TTC549 (cell line): ENCODE data around the gene SEC24C.
A peak's percentile ranks its signal among the peaks of the same experiment; 100 is the strongest.
"Not testable (repeated sequence)": the region's sequence is repeated elsewhere in the genome, so short reads cannot be mapped to it uniquely, and the experiment has no call there.

ENCODE experiments used
- FAIRE-seq: peaks from 2 replicates; lab custom pipeline; 2012; peaks lifted over from hg19 to GRCh38; lab: Jason Lieb, UNC

SEC24C gene

GRCh38 chr10:73773152-73773879, 29.1 kb downstream of the SEC24C start:
- FAIRE-seq = no peak

DNA sequence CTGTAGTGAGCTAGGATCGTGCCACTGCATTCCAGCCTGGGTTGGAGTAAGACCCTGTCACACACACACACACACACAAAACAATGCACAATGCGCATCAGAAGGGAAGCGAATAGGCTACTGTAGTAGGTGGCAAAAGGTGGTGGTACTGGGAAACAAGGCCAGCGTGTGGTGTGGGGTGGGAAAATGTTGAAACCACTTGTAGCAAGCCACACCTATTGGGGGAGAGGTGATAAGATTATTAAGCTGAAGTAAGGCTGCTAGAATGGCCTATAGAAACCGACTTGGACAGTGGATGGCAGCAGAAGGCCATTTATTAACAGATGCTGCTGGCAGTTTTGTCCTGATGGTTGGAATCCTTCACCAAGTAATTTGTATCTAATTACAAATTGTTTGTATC, 30.5 kb downstream of the SEC24C start:
- no peak for FAIRE-seq

GRCh38 chr10:73779018-73779417, 34.8 kb downstream of the SEC24C start:
- FAIRE-seq = no peak

DNA sequence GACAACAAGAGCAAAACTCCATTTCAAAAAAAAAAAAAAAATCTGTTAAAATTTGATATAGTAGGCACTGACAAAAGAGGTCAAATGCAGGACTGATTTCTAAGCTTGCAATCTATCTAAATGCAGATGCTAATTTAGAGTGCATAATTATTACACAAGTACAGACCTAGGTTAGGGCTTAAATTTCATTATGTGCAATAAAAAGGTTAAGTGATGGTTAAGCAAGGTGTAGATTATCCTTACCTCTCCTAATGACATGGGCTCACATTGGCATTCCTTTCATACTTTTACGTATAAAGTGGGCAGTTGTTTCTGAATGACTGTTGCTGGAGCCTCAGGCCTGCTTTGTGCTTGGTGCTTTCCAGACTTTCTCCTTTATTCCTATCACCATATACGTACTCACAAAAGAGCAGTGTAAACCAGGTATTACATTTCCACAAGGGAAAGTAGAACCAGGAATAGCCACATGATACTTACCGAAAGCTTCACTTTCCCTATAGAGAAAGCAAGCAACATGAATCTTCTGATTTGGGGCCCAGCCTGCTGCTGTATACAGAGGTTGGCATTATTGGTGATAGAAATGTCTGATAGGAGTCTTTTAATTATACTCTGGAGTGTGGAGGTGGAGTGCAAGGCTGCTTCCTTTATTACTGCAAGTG, 35.5 kb downstream of the SEC24C start:
- no peak for FAIRE-seq

- FAIRE-seq = no peak
These were observed 36.1 kb downstream of the SEC24C start for GRCh38 chr10:73780301-73780700.

GRCh38 chr10:73780966-73781365, 36.8 kb downstream of the SEC24C start:
- no peak for FAIRE-seq

GRCh38 chr10:73781548-73781878, 37.3 kb downstream of the SEC24C start:
- no peak for FAIRE-seq

DNA sequence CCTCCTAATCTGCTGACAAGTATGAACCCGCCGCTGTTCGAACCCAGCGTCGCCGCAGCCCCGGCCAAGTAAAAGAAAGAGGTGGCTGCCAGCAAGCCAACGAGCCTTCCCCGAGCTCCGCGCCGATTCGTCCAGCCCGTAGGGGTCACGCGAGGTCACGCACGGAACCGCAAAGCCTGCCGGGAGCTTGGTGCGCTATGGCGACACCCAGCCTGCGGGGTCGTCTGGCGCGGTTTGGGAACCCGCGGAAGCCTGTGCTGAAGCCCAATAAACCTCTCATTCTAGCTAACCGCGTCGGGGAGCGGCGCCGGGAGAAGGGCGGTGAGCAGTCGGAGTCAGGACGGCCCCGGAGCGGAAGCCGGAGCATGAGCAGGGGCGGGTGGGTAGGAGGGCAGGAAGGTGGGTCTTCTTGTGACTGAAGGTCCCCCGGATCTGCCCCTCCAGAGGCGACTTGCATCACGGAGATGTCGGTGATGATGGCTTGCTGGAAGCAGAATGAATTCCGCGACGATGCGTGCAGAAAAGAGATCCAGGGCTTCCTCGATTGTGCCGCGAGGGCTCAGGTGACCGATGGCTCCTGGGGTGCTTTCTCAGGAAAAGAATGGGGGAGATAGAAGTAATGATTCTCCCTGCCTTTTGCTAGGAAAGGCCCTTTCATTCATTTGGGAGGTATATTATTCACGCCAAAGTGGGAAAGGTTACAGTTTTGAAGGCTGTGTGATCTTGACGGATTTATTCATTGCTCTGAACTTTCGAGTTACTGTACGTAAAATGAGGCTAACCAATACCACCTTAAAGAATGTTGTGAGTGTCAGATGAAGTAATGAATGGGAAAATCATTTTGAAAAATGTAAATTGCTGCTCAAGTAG, 37.9 kb downstream of the SEC24C start, which contains the start of gene CHCHD1:
TSS of gene CHCHD1 (plus strand) at position 170 of the 870 bp plus-strand sequence. CDS start at position 198, 28 bp downstream.
- FAIRE-seq = no peak

GRCh38 chr10:73782749-73783085, 38.5 kb downstream of the SEC24C start:
- no peak for FAIRE-seq

DNA sequence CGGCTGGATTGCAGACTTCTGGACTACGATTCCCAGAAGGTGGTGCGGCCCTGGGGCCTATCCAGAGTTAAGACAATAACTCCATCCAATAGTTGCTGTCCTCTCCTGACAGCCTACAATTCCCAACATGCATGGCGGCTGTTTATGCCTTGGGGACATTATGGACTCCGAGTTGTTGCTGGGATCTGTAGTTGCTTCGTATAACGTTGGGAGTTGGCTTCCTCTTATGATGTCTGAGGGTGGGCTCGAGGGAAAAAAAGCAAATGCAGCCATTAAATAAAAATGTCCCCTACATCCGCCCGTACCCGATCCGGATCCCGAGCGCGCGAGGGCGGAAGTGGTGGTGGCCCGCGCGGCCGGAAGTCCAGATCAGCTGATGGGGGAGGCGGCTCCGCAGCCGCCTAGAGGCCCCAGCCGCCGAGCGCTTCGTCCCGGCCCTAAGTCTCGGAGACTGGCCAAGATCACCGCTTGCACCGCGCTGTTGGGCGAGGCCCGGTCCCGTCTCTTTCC, 41.1 kb downstream of the SEC24C start, which contains the start of gene ZSWIM8:
TSS of gene ZSWIM8 (plus strand) at position 396 of the 510 bp plus-strand sequence. CDS start 273 bp downstream, outside the sequence.
- peak; percentile 95 for FAIRE-seq

DNA sequence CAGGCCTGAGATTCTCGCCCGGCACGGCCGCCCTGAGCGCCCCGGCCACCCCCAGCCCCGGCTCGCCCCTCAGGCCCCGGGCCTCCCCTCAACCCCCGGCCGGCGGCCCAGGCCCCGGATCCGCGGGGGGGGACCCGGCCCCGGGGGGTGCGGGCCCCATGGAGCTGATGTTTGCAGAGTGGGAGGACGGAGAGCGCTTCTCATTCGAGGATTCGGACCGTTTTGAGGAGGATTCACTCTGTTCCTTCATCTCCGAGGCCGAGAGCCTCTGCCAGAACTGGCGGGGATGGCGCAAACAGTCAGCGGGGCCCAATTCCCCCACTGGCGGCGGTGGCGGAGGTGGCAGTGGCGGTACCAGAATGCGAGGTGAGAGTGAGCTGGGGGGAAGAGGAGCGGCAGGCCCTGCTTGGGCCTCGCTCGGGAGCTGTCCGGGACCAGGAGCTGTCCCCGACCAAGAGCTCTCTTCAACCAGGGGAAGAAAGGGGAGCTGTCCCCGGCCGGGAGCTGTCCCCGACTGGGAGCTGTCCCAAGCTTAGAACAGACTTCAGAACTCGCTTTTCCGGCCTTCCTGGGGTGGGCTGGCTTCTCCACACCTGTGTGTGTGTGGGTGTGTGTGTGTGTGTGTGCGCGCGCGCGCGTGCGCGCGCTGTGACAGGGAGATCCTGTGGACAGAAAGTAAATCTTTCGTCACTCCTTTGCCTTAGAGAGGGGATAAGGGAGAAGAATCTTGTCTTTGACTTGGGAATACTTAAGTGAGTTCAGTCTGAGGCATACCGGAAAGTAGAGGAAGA, 41.7 kb downstream of the SEC24C start:
- FAIRE-seq = no peak

DNA sequence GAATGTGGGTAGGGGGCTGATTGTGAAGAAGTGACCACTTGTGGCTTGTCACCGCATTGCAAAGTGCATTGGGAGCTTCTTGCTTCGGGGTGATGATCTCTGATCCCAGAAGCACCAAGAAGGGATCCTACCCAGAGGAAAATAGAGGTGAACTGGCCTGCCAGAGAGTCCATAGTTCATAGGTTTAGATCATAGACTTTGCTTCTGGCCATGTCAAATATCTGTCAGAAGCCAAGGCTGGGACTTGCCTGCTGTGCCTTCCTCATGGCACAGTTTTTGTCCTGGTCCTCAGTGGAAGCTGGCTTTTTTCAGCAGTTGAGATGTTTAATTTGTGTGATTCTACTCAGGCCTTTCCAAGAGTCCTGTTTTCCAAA, 42.3 kb downstream of the SEC24C start:
- no peak for FAIRE-seq

DNA sequence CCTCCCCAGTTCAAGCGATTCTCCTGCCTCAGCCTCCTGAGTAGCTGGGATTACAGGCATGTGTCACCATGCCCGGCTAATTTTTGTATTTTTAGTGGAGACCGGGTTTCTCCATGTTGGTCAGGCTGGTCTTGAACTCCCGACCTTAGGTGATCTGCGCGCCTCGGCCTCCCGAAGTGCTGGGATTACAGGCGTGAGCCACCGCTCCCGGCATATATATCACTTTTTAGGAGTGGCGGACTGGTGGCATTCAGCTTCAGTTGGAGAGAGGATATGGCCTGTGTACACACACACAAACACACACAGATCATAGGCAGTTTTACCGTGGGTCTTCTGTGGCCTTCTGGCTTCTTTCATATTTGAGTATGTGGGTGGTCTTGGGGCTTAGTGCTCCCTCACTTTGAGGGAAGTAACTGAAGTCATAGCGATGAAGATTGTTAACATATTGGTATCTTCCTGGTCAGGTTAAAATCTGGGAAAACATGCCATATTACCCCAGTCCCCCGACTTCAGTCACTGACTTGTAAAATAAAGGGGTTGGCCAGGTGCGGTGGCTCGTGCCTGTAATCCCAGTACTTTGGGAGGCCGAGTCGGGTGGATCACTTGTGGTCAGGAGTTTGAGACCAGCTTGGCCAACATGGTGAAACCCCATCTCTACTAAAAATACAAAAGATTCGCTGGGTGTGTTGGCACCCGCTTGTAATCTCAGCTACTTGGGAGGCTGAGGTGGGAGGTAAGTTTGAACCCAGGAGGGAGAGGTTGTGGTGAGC, 43.0 kb downstream of the SEC24C start:
- FAIRE-seq = not testable (repeated sequence)

DNA sequence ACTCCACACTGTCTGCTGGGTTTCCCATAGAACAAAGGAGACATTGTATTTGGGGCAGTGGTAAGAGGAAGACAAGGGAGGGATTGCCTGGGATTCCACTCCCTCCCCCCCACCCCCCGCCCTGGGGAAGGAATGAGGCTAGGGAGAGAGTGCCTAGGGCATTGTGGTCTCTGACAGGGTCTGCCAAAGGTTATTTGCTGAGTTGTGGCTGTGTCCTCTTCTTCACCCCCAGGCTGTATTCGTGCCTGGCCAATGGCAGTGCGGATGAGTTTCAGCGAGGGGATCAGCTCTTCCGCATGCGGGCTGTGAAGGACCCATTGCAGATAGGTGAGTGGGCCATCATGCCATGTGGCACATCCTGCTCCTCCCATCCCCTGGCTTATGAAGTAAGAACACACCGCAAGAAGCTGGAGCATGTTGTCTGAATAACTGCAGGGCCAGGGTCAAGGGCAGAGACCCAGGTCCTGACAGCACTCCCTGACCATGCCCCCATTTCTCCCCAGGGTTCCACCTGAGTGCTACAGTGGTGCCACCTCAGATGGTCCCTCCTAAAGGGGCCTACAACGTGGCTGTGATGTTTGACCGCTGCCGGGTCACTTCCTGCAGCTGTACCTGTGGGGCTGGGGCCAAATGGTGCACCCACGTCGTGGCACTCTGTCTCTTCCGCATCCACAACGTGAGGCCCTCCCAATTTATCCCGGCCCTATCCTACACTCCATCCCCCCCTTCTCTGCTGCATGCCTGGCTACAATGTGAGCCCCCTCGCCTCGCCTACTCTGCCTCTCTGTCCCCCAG, 44.9 kb downstream of the SEC24C start:
- no peak for FAIRE-seq

DNA sequence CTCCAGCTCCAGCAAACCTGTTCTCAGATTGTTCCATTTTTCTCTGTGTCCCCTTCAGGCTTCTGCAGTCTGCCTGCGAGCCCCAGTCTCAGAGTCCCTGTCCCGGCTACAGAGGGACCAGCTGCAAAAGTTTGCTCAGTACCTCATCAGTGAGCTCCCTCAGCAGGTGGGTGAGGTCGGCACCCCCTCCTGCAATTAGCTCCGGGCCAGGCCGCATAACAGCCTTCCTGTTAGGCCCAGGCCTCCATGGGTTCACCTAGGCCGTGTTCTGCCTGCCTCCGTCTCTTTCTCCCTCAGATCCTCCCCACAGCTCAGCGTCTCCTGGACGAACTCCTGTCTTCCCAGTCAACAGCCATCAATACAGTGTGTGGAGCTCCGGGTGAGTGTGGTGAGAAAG, 45.5 kb downstream of the SEC24C start:
- no peak for FAIRE-seq

GRCh38 chr10:73790886-73791625, 46.9 kb downstream of the SEC24C start:
- FAIRE-seq = no peak

DNA sequence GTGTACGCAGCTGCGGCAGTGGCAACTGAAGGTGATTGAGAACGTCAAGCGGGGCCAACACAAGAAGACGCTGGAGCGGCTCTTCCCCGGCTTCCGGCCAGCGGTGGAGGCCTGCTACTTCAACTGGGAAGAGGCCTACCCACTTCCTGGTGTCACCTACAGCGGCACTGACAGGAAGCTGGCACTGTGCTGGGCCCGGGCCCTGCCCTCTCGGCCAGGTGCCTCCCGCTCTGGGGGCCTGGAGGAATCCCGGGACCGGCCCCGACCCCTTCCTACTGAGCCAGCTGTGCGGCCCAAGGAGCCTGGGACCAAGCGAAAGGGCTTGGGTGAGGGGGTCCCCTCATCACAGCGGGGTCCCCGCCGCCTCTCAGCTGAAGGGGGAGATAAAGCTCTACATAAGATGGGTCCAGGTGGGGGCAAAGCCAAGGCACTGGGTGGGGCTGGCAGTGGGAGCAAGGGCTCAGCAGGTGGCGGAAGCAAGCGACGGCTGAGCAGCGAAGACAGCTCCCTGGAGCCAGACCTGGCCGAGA, 47.8 kb downstream of the SEC24C start:
- FAIRE-seq = no peak

- FAIRE-seq = no peak
These were observed 49.3 kb downstream of the SEC24C start for GRCh38 chr10:73793456-73793855.

GRCh38 chr10:73795491-73795890, 51.3 kb downstream of the SEC24C start:
- not testable (repeated sequence) for FAIRE-seq
